ENCODE measurements around the gene CAMTA1.

DNA sequence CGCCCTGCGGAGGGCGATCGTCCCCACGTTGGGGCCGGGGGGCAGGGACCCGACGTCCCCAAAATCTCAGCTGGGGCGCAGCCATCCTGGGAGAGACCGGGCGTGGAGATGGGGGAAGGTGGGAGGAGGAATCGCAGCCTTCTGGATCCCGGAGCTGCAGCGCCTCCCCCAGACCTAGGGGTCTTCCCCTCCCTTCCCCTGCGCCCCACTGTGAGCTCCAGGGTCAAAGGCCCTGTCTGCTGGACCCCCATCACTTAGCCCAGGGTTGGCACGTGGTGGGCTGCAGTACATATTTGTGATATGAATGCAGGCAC is 895.7 kb downstream of the CAMTA1 start:
- TF ChIP-seq, protein P1, sequence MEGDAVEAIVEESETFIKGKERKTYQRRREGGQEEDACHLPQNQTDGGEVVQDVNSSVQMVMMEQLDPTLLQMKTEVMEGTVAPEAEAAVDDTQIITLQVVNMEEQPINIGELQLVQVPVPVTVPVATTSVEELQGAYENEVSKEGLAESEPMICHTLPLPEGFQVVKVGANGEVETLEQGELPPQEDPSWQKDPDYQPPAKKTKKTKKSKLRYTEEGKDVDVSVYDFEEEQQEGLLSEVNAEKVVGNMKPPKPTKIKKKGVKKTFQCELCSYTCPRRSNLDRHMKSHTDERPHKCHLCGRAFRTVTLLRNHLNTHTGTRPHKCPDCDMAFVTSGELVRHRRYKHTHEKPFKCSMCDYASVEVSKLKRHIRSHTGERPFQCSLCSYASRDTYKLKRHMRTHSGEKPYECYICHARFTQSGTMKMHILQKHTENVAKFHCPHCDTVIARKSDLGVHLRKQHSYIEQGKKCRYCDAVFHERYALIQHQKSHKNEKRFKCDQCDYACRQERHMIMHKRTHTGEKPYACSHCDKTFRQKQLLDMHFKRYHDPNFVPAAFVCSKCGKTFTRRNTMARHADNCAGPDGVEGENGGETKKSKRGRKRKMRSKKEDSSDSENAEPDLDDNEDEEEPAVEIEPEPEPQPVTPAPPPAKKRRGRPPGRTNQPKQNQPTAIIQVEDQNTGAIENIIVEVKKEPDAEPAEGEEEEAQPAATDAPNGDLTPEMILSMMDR (IDR thresholded peaks at IDR 0.05; ENCODE audit: insufficient read depth, low read length, poor library complexity, severe bottlenecking), result no peak
- no peak for TF ChIP-seq EZH2phosphoT487 (conservative IDR thresholded peaks at IDR 0.05; ENCODE audit: low read length)

All from SU-DHL-6 (cell line).